Thoracic aorta endothelial cell (primary cell): ENCODE results near the gene PIGP. TPM values are rescaled to one million over a fixed set of nuclear protein-coding genes. Genes with fewer than 3 reads are reported as not detected.

Experiments
- small RNA-seq: library from RNA; depleted of rRNA; stranded (forward); fragments of <200 nt; gene quantifications from one replicate; pipeline ENCODE3, GENCODE V24; 2012
- total RNA-seq: library from RNA; depleted of rRNA; stranded (reverse); fragments of >200 nt; gene quantifications from 2 replicates; pipeline ENCODE4 v1.2.3, GENCODE V29; 2012

Gene PIGP
- 8.1 and 9.0 TPM in 2 replicates for total RNA-seq

GRCh38 chr21:37072988-37073416 lies at the start of gene PIGP, which contains the start of gene TTC3:
Gene PIGP (minus strand): TSS chr21:37073071. CDS start chr21:37072515, 556 bp downstream.
Gene TTC3 (plus strand): TSS chr21:37073254. CDS start chr21:37087258, 14,004 bp downstream.

Small RNAs within 50 kb of the gene (small RNA-seq; reads per million reads assigned to genes)
- gene RNU6-696P: not detected

Other genes with a start within 250 kb of the PIGP start
- gene HLCS, start 106.4 kb downstream of the PIGP start, total RNA-seq: 19.7 and 25.4 TPM in 2 replicates
- gene RIPPLY3, start 66.4 kb downstream of the PIGP start, total RNA-seq: not detected in 2 replicates
- gene TTC3, start 183 bp upstream of the PIGP start, total RNA-seq: 165 and 252 TPM in 2 replicates
- 73.9 and 87.7 TPM in 2 replicates for gene VPS26C, start 194.3 kb upstream of the PIGP start, total RNA-seq